Daoy (cell line): ENCODE data around the gene CMTM6. TPM values are rescaled to one million over a fixed set of nuclear protein-coding genes. Genes with fewer than 3 reads are reported as not detected.
"Not testable (repeated sequence)": the region's sequence is repeated elsewhere in the genome, so short reads cannot be mapped to it uniquely, and the experiment has no call there.

ENCODE experiments used
- DNase-seq: peaks from one replicate; pipeline ENCODE4 v3.0.0-alpha.2; 2015; ENCODE audit warnings: low read depth
- total RNA-seq: library from RNA; depleted of rRNA; stranded (reverse); fragments of >200 nt; shearing (Covaris generic); gene quantifications from 2 replicates; pipeline ENCODE4 v1.2.3, GENCODE V29; 2014

CMTM6 gene
- total RNA-seq, 1 experiment from 2014 or later: 75.6 TPM

DNA sequence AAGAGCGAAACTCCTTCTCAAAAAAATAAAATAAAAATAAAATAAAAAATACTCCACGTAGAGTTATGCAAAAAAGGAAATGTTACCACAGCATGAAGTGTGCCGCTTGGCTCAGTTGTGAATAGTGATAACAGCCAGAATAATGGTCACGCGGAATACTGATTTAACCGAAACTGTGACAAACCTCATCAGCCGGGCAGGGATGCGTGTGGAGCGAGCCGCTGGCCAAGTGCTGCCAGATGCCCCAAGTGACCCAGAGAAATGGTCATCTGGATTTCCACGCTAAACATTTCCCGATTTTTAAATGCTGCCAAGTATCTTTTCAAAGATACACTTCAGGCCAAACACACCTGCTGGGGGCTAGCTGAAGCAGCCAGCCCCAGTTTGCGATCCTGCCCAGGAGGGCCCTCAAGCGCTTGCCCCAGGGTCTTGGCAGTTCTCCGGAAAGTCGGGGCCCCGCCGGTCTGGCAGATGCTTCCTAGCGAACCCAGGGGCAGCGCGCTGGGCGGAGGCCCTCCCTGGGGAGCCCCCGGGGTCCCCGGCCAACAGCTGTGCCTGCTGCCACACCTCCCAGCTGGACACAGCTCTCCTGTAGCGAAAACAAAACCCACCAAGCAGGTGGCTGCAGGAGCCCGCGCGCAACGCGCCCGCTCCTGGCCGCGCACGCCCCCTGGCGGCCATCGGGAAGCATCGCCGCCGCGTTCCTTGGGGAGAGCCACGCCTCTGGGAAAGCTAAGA, 35.1 kb downstream of the CMTM6 start:
- DNase-seq: peak; percentile 73

- DNase-seq: not testable (repeated sequence)
Measured at GRCh38 chr3:32466808-32467207, 35.8 kb downstream of the CMTM6 start.

DNA sequence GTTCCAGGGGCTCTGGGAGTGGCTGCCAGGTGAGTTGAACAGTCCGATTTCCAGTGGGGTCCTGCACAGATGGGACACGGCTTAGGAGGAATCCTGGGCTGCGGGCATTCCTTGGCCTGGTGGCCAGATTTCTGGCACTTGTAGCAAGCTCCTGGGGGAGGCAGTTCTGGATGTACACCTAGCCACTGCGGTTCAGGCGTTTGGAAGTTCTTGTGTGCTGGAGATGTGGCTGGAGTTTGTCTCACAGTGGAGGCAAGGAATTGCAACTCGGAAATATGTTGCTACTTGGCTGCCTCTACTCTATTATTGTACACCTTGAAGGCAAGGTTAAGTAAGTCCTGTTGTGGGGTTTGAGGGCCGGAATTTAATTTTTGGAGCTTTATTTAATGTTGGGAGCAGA, 37.9 kb downstream of the CMTM6 start:
- DNase-seq: not testable (repeated sequence)

DNA sequence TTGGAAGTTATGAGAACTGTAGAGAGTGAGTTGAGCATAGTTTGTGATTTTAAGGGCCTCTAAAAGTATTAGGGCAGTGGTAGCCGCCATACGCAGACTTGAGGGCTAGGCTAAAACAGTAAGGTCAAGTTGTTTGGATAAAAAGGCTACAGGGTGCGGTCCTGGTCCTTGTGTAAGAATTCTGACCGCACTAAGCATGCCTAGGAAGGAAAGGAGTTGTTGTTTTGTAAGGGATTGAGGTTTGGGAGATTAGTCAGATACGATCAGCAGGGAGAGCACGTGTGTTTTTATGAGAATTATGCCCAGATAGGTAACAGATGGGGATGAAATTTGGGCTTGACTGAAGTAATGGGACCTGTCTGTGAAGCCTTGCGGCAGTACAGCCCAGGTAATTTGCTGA, 39.2 kb downstream of the CMTM6 start:
- not testable (repeated sequence) for DNase-seq

GRCh38 chr3:32462191-32462986, 40.3 kb downstream of the CMTM6 start:
- DNase-seq: not testable (repeated sequence)

- DNase-seq: not testable (repeated sequence)
Measured at GRCh38 chr3:32460817-32461496, 41.7 kb downstream of the CMTM6 start.

DNA sequence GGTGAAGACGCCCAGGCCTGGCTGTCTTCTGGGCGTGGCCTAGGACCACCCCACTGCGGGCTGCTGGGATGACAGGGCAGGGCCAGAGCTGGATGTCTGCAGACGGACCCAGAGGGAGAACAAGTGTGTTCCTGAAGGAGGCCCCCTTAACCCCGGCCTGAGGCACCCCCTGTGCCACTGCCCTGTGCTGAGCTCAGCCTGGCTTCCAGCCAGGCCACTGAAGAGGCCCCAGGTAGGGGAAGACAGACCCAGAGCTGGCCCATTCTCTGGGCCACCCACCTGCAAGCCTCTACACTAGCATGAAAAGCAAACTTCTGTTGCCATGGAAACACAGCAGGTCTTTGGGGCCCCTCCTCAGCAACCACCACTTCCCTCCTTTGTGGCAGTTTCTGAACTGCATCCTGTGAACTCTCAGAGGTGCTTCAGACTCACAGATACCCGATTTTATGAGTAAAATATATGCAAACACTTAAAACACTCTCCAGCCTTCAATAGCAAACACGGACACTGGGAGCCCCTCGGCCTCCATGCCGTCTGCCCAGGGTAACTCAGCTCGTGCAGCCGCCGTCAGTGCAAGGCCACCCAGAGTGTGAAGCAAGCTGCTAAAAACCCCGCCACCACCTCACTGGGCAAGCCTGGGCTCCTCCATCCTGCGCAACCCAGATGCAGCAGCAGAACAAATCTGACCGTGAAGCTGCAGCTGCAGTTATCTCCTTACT, 42.5 kb downstream of the CMTM6 start:
- no peak for DNase-seq

DNA sequence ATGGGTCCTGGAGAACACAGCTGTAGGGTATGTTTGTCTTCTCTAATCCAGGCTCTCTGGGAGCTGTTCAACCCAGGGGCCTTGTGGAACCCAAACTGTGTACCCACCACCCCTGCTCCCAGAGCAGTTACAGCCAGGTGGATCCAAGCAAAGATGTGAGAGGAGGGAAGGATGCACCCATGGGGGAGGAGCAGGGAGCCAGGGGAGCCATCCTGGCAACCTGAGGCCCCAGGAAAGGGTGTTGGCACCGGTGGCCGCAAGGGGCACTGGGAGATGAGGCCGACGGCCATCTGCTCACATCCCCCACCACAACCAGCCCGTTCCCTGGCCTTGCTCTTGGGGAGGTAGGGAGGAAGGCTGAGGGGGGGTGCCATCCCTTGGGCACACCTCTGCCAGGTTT, 43.2 kb downstream of the CMTM6 start:
- DNase-seq: no peak

GRCh38 chr3:32457971-32458471, 44.6 kb downstream of the CMTM6 start:
- DNase-seq: no peak

GRCh38 chr3:32456429-32457130, 46.1 kb downstream of the CMTM6 start:
- DNase-seq: no peak

GRCh38 chr3:32455609-32456428, 46.8 kb downstream of the CMTM6 start:
- no peak for DNase-seq

DNA sequence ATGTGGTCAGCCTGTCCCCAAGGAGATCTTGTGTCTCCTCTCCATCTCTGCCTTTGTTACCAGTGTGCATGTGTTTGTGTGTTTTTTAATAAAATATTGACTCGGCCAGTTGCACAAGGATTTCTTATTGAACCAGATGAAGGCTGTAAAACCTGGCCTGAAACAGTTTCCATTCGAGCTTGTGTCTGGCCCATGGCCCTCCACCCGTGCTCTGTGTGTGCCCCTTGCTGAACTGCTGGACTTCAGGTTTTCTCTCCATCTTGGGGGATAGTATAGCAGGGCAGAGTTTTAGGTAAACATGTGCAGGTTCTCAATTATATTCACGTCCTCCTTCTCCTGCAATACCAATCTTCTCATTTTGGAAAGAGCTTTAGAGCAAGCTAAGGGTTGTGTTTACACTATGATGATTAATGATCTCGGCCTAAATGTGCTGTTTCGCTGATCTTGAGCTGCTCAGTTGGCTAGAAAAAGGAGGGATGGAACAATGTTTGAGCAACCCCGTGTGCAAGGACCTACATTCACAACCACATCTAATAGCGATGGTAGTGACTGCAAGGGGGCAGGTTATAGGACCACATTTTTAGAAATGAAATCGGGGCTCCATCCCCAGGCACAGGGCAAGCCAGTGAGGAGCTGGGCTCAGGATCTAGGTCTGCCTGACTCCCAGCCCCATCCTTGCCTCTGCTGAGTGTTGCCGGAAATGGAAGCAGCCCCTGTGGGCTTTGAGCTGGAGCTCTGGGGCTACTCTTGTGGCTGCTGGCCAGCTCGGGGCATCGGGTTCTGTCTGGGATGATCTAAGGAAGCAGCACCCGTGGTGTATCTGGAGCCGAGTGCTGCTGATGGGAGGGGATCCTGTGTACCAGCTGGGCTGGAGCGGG, 47.7 kb downstream of the CMTM6 start:
- no peak for DNase-seq

DNA sequence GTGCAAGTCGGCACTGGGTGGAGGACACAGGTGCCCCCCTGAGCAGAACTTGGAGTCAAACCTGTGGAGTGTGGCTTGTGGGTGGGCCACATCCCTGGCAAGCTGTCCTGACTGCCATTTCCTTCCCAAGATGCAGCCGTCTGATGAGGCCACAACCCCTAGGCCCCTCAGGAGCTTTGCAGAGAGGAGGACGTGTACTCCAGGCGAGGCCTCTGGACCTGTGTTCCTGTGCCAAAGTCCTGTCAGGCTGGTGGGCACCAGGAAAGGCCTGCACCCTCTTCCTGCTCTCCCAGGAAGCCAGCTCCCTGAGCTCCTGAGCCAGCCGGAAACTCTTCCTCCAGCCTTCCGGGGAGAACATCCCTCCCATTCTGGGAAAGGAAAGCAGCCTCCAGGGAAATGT, 48.5 kb downstream of the CMTM6 start:
- DNase-seq: no peak

GRCh38 chr3:32453346-32453745, 49.3 kb downstream of the CMTM6 start:
- DNase-seq: peak; percentile 40

DNA sequence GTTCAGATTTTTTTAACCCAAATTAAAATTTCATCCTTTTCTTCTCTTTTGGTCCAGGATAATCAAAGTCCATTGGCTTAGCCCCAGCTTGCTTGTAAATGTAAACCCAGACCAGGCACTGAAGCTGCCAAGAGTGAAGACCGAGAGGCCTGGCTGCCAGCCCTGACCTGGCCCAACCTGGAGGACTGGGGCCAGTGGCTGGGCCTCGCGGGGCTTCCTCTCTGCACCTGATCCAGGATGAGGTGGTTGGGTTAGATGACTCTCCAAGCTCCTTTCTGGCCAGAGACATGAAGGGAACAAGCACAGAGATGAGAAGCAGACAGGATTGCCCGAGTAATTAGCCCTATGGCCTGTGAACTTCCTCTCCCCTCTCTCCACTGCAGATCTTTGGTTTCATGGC, 50.6 kb downstream of the CMTM6 start:
- no peak for DNase-seq

DNA sequence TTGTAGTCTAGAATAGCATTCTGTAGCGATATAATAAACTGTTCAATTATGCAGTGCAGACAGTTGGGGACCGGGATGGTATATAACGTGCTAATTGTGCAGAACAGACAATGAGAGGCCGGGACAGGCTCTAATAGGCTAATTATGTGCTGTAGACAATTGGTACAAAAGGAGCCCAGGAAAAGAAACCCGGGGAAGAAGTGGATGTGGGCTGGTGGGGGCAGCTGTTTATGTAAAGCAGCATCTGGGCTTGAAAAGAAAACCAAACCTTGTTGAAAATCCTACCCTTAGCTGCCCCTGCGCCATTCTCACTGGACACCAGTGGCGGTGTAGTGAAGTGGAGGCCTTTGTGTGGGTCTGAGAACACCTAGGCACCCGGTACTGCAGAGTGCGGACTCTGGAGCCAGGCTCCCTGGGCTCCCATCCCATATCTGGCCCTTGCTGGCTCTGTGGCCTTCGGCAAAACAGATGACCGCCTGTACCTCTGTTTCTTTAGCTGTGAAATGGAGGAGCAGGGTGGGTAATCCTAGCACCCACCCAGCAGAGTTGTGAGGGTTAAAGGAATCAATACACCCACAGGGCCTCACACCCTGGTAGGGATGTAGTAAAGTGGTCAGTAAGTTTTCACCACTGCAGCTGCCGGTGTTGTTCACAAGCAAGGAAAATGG, 51.5 kb downstream of the CMTM6 start:
- DNase-seq: no peak

DNA sequence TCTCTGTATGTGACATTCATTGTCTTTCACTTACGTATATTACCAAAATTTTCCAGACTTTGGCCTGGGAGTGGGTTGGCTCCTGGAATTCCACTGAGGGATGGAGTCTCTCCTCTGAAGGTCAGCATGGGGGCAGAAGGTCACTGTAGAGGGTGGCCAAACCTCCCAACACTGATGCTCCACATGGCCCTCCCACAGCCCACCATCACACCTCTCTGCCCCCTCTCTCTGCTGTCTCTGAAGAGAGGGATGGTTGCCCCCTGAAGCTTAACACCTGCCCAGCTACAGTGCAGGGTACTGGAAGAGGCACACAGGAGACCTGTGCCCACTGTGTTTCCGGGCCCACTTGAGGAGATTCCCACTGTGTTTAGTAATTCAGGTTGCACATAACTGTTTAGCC, 52.2 kb downstream of the CMTM6 start:
- no peak for DNase-seq

GRCh38 chr3:32449691-32450090, 53.0 kb downstream of the CMTM6 start:
- no peak for DNase-seq
